ENCODE results near the gene TFB1M. TPM values are rescaled to one million over a fixed set of nuclear protein-coding genes. Genes with fewer than 3 reads are reported as not detected.

Gene TFB1M
- polyA plus RNA-seq, 2 of the 4 experiments (the other 2 are of a cell fraction): 9.8 to 19.5 TPM

DNA sequence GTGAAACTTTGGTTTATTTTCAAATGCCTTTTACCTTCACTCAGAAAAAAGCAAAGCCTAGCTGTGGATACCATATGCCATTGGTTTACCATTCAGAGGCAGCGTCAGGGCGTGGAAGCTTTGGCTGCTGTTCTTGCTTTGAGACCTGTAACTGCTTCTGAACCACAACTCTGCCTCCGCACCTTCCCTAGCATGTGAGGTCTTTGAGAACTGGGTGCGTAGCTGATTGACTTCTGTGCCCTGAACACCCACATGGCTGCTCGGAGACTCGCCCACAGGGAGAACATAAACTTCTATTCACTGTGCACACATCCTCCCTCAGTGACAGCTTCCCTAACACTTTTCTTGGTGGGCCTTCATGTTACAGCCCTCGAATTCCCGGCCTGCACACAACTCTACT lies 61.7 kb downstream of the TFB1M start (continued):
- TF ChIP-seq FOXS1 (CRISPR knock-in tag; IDR thresholded peaks at IDR 0.05) (no peak), ZSCAN20 (CRISPR knock-in tag; IDR thresholded peaks at IDR 0.05) (no peak)

DNA sequence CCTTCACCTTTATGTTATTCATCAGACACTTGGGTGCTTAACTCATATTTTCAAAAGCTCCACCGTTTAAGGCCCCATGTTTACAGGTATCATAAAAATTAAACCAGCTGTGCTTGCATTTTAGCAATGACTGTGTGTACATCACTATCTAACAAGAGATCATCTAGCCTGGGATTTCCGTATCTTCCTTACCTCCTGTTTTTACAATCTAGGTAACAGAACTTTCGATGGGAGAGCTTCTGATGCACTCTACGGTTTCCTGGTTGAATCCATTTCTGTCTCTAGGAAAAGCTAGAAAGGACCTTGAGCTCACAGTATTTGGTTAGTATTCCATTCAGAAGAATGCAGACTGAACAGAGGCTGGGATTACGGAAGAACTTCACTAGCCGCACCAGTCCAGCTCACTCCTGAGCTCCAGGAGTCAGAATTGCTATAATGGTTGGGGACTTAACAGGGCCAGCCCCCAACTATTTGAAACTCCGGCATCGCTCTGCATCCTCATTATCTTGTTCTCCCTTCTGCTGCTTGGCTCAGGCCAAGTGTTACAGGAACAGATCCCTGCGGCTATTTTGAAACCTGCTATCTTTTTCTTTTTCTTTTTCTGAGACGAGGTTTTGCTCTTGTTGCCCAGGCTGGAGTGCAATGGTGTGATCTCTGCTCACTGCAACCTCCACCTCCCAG lies 63.4 kb downstream of the TFB1M start:
- ChIA-PET CTCF (interaction anchor here (0.6 to 3.1 kb wide), 7 partner anchors 18 to 383 kb away, joined by 3 to 18 read pairs (median 3); no protein-coding TSS in a partner anchor), POLR2A (no interaction called here)
- no peak for TF ChIP-seq POLR2A (IDR thresholded peaks at IDR 0.05; ENCODE audit: low read length)
- no peak for TF ChIP-seq POLR2AphosphoS2 (conservative IDR thresholded peaks at IDR 0.05; ENCODE audit: low read length)
- TF ChIP-seq ZNF302 (CRISPR knock-in tag; IDR thresholded peaks at IDR 0.05): no peak
- TF ChIP-seq JUNB (IDR thresholded peaks at IDR 0.05): no peak
- TF ChIP-seq BHLHE40 (IDR thresholded peaks at IDR 0.05; ENCODE audit: low read depth, low read length): no peak
- H3K4me1 ChIP-seq: peaks cover 20% of the 10 kb centered on the region
- FAIRE-seq (no peak), DNase-seq (ENCODE audit: low read depth in 1 of 2, low spot score in 1 of 2) (no peak), ATAC-seq (no peak)
- WGBS (ENCODE audit: missing lambda C conversion rate): 90% methylated on average over 10 of the region's 10 CpGs
- H3K9me3 ChIP-seq: no peaks in the 10 kb centered on the region
- no peak overlapping the region for H3K4me2 ChIP-seq
- H3K27ac ChIP-seq: no peak overlapping the region
- H3K4me3 ChIP-seq: no peak overlapping the region

DNA sequence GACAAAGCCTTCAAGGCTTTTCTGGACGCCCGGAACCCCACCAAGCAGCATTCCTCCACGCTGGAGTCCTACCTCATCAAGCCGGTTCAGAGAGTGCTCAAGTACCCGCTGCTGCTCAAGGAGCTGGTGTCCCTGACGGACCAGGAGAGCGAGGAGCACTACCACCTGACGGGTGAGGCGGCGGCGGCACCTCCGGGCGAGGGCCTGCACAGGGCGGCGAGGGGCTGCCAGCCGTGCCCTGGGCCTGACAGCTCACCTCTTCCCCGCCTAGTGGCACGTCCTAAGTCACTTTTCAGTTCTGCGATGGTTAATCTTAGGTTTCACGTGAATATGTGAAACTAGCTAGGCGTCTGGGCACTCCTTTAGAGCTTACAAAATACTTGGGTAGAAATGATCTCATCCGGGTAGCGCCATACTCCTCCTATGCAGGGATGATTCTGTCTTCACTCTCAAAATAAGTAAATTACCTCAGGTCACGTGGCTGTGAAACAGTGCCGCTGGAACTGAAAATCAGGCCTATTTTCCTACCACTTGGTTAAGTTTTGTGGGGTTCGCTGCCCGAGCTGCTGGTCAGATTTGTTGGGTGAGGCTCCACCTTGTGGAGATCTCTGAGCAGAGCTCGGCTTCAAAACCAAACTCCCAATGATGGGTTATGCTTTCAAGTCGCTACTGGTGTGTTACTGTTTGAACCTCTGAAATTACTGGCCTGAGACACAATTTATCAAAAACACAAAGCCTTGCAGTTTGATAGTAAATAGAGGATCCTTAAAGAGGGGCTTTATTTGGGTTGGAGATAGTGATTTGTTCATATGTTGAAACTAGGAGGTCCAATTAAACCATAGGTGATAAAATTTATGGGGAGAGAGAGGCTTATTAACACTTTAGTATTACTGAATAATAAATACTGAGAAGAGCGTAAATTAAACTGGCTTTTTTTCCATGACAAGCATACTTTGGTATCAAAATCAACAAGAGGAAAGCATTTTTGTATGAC lies 66.0 kb downstream of the TFB1M start:
- FAIRE-seq (no peak), ATAC-seq (peak; percentile 49 to 81; a peak in 3 of 6 replicates), DNase-seq (ENCODE audit: low read depth in 1 of 2, low spot score in 1 of 2) (peak; percentile 21 to 50)
- Histone ChIP-seq H3K4me3 (no peak overlapping the region), H3K27ac (peak overlapping the region; percentile 29 to 80; a peak in 3 of 6 replicates), H3K4me1 (peaks cover 15% of the 10 kb centered on the region), H3K4me2 (peak overlapping the region; percentile 47; the same call in 2 of the 3 replicates), H3K9me3 (no peaks in the 10 kb centered on the region)
- WGBS (ENCODE audit: missing lambda C conversion rate): 73% methylated on average over 19 of the region's 30 CpGs
- ChIA-PET CTCF (interaction anchor here (0.6 to 3.5 kb wide), 18 partner anchors 9 to 1560 kb away, joined by 3 to 36 read pairs (median 4); partner anchors contain the start of gene CLDN20), POLR2A (interaction anchor here (1.5 kb wide), 1 partner anchor 71 kb away, joined by 4 read pairs; no protein-coding TSS in a partner anchor)
- TF ChIP-seq, protein P1, sequence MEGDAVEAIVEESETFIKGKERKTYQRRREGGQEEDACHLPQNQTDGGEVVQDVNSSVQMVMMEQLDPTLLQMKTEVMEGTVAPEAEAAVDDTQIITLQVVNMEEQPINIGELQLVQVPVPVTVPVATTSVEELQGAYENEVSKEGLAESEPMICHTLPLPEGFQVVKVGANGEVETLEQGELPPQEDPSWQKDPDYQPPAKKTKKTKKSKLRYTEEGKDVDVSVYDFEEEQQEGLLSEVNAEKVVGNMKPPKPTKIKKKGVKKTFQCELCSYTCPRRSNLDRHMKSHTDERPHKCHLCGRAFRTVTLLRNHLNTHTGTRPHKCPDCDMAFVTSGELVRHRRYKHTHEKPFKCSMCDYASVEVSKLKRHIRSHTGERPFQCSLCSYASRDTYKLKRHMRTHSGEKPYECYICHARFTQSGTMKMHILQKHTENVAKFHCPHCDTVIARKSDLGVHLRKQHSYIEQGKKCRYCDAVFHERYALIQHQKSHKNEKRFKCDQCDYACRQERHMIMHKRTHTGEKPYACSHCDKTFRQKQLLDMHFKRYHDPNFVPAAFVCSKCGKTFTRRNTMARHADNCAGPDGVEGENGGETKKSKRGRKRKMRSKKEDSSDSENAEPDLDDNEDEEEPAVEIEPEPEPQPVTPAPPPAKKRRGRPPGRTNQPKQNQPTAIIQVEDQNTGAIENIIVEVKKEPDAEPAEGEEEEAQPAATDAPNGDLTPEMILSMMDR (IDR thresholded peaks at IDR 0.05): peak; percentile 53
- no peak for TF ChIP-seq NR3C1 (IDR thresholded peaks at IDR 0.05)
- TF ChIP-seq SMC3 (IDR thresholded peaks at IDR 0.05): peak; percentile 66
- TF ChIP-seq CBX2 (IDR thresholded peaks at IDR 0.05; ENCODE audit: borderline replicate concordance, low read depth): no peak
- no peak for TF ChIP-seq EP300 (IDR thresholded peaks at IDR 0.05)
- peak; percentile 64 to 71 for TF ChIP-seq RAD21 (conservative IDR thresholded peaks at IDR 0.05 in 1 of 2, IDR thresholded peaks at IDR 0.05 in 1 of 2)
- TF ChIP-seq NPAS2 (CRISPR knock-in tag; IDR thresholded peaks at IDR 0.05; ENCODE audit: borderline replicate concordance): no peak
- no peak for TF ChIP-seq POLR2A (IDR thresholded peaks at IDR 0.05; ENCODE audit: low read length)

DNA sequence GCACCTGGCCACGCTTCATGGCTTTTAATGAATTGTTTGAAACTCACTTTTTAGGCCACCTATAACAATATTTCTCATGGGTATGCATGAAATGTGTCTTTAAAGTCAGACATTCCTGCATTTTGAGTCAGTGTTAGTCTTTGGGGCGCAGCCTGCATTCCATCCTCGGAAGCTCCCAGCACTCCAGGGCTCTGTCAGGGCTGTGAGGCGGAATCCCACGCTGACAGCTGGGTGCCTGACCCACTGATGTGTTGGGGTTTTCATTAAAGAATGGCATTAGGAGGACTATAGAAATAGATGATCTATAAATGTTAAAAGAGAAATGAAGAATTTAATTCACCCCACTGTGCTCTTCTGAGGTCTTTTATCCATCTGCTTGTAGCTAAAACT lies 66.7 kb downstream of the TFB1M start:
- no peak for FAIRE-seq
- peak overlapping the region; percentile 47; the same call in 2 of the 3 replicates for H3K4me2 ChIP-seq

More for the DNA sequence above, 66.7 kb downstream of the TFB1M start:
- TF ChIP-seq ZSCAN20 (CRISPR knock-in tag; IDR thresholded peaks at IDR 0.05) (no peak), CHD4 (IDR thresholded peaks at IDR 0.05; ENCODE audit: borderline replicate concordance) (no peak), GATA3 (IDR thresholded peaks at IDR 0.05; ENCODE audit: borderline replicate concordance) (peak; percentile 11; the same call in 1 of the 2 replicates), FOSL2 (IDR thresholded peaks at IDR 0.05) (no peak), FOSL2 (CRISPR knock-in tag; IDR thresholded peaks at IDR 0.05) (peak; percentile 67)
- TF ChIP-seq, protein P2, sequence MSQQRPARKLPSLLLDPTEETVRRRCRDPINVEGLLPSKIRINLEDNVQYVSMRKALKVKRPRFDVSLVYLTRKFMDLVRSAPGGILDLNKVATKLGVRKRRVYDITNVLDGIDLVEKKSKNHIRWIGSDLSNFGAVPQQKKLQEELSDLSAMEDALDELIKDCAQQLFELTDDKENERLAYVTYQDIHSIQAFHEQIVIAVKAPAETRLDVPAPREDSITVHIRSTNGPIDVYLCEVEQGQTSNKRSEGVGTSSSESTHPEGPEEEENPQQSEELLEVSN (IDR thresholded peaks at IDR 0.05; ENCODE audit: borderline replicate concordance, low read depth): no peak
- Histone ChIP-seq H3K27ac (peak overlapping the region; percentile 29 to 80; a peak in 3 of 6 replicates), H3K4me3 (no peak overlapping the region), H3K4me1 (peaks cover 15% of the 10 kb centered on the region), H3K9me3 (no peaks in the 10 kb centered on the region)
- ChIA-PET CTCF (interaction anchor here (0.7 to 3.5 kb wide), 14 partner anchors 8 to 572 kb away, joined by 3 to 36 read pairs (median 4); partner anchors contain the start of gene CLDN20), POLR2A (interaction anchor here (1.5 kb wide), 1 partner anchor 70 kb away, joined by 4 read pairs; no protein-coding TSS in a partner anchor)
- ATAC-seq (peak; percentile 87 to 89), DNase-seq (ENCODE audit: low read depth in 1 of 2, low spot score in 1 of 2) (peak; percentile 49 to 56)
- 32% methylated on average over 5 of the region's 5 CpGs for WGBS (ENCODE audit: missing lambda C conversion rate)

Data from A549 (cell line).